Stimulated activated CD4-positive, alpha-beta T cell treated with anti-CD3 and anti-CD28 coated beads, Interleukin-2, amount 100 ng/mL, for 48 hours (primary cell): Measurements from ENCODE around the gene NRBF2.

Source experiments
- DNase-seq, 2 donors: peaks; one replicate each; pipeline ENCODE4 v3.0.0-alpha.2; 2020

The NRBF2 gene

GRCh38 chr10:63166742-63167258, 33.7 kb downstream of the NRBF2 start:
- DNase-seq, result no peak

- DNase-seq, result no peak
Measured at GRCh38 chr10:63168821-63169462, 35.8 kb downstream of the NRBF2 start.

GRCh38 chr10:63169624-63170023, 36.5 kb downstream of the NRBF2 start:
- no peak for DNase-seq

GRCh38 chr10:63171255-63171855, 38.2 kb downstream of the NRBF2 start:
- no peak for DNase-seq

GRCh38 chr10:63171926-63172325, 38.8 kb downstream of the NRBF2 start:
- no peak for DNase-seq

DNA sequence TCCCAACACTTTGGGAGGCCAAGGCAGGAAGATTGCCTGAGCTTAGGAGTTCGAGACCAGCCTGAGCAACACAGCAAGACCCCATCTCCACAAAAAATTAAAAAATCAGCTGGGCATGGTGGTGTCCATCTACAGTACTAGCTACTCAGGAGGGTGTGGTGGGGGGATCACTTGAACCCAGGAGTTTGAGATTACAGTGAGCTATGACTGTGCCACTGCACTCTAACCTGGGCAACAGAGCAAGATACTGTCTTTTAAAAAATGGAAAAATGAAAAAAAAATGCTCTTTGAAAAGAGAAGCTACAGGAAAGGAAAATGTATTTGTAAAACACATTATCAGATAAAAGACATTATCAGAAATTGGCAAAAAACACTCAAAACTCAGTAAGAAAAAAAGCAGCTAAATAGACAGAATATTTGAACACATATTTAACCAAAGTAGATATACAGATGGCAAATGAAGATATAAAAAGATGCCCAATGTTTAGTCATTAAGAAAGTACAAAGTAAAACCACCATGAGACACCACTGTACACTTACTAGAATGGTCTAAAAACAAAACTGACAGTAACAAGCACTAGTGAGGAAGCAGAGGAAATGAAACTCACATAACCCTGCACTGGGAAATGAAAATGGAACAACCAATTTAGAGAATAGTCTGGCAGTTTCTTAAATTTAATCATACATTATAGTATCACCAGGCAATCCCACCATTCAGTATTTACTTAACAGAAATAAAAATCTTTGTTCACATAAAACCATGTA, 40.5 kb downstream of the NRBF2 start:
- no peak for DNase-seq

GRCh38 chr10:63175534-63175933, 42.4 kb downstream of the NRBF2 start:
- no peak for DNase-seq

DNA sequence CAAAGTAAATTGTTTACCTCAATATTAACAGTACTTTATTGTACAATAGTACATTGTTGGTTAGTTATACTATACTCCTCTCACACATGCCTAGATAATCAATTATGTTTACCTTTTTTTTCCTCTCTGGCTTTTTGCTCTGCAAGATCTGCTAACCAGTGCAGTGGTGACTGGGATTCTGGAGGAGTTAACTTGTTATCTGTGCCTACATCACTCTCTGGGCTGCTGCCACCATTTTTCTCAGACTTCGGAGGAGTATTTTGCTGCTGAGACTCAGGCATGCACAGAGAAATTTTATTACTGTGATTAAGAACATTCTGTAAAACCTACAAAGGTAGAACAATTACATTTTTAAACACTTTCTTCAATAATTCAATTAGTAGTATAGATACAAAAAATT, 59.7 kb downstream of the NRBF2 start:
- no peak for DNase-seq

DNA sequence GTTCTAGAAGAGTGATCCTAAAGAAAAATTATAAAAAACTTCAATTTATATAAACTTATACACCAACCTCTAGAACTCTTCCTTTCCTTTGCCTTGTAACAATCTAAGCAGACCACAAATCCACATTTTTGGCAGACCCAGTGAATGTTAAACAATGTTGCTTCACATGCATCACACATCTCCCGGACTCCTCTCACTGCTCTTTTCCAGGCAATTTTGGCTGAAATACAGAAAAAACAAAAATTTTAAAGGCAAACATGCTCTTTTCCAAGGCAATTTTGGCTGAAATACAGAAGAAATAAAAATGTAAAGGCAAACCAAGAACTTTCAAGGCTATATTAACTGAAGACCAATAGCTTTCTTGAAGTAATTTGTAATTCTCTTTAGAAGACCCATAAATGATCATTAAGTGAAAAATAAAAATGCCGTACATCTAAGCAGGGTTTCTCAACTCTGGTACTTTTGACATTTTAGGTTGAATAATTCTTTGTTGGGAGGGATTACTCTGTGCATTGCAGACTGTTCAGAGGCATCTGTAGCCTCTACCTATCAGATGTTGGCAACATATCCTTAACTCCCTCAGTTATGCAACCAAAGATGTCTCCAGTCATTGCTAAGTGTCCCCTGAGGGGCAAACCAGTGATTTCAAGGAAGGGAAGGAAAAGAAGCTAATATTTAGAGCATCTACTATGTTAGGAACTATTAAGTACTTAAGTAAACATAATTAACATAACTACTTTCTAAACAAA, 64.4 kb downstream of the NRBF2 start:
- DNase-seq, result no peak

DNA sequence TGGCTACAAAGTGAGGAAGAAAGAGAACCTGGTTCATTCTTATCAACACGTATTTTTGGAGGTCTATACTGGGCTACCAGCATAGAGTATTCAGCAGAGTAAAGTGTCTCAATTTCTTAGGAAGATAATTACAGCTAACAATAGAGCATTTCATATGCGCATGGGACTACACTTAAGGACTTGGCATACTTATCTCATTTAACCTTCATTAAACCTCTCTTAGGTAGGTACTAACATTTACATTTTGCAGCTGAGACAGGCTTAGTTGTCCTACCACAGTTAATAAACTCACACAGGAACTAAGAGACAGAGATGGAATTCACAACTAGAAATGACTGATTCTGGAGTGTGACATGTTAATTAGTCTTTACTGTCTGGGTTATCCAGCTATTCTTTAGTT, 66.6 kb downstream of the NRBF2 start:
- no peak for DNase-seq

- no peak for DNase-seq
Measured at GRCh38 chr10:63200431-63200830, 67.3 kb downstream of the NRBF2 start.

- no peak for DNase-seq
Measured at GRCh38 chr10:63201118-63201517, 68.0 kb downstream of the NRBF2 start.
